ENCODE data around the gene FPR1. TPM values are rescaled to one million over a fixed set of nuclear protein-coding genes. Genes with fewer than 3 reads are reported as not detected.

The FPR1 gene
- total RNA-seq, 3 donors from 2014 or later = 6.0 to 14.9 (median 13.1) TPM

DNA sequence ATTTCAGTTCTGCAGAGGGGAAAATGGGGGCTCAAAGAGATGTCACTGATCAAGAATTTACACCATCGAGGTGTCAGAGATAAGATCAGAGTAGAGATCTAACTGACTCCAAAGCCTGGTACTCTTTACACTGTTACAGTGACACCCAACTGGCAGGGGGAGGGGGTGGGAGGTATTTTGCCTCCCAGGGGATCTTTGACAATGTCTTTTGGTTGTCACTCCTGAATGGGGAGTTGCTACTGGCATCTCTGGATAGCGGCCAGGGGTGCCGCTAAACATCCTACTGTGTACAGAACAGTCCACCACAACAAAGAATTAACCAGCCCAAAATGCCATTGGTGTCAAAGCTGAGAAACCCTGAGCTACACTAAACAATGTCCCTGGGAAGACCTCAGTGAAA is 46.4 kb upstream of the FPR1 start:
- Histone ChIP-seq H3K27ac (peak overlapping the region in 1 of 2 donors; percentile 43), H3K27me3 (no peaks in the 10 kb centered on the region), H3K4me1 (no peaks in the 10 kb centered on the region), H3K9me3 (no peaks in the 10 kb centered on the region), H3K36me3 (no peaks in the 10 kb centered on the region), H3K4me3 (no peak overlapping the region)
- TF ChIP-seq POLR2AphosphoS5 (IDR thresholded peaks at IDR 0.05) (no peak), POLR2A (IDR thresholded peaks at IDR 0.05) (no peak)
- TF ChIP-seq, protein P1, sequence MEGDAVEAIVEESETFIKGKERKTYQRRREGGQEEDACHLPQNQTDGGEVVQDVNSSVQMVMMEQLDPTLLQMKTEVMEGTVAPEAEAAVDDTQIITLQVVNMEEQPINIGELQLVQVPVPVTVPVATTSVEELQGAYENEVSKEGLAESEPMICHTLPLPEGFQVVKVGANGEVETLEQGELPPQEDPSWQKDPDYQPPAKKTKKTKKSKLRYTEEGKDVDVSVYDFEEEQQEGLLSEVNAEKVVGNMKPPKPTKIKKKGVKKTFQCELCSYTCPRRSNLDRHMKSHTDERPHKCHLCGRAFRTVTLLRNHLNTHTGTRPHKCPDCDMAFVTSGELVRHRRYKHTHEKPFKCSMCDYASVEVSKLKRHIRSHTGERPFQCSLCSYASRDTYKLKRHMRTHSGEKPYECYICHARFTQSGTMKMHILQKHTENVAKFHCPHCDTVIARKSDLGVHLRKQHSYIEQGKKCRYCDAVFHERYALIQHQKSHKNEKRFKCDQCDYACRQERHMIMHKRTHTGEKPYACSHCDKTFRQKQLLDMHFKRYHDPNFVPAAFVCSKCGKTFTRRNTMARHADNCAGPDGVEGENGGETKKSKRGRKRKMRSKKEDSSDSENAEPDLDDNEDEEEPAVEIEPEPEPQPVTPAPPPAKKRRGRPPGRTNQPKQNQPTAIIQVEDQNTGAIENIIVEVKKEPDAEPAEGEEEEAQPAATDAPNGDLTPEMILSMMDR (IDR thresholded peaks at IDR 0.05) = no peak
- intact Hi-C loops (cut with DNase I; ENCODE audit: low total_unique reads) = no loop called here
- DNase-seq (ENCODE audit: low spot score in 2 of 2) = no peak

DNA sequence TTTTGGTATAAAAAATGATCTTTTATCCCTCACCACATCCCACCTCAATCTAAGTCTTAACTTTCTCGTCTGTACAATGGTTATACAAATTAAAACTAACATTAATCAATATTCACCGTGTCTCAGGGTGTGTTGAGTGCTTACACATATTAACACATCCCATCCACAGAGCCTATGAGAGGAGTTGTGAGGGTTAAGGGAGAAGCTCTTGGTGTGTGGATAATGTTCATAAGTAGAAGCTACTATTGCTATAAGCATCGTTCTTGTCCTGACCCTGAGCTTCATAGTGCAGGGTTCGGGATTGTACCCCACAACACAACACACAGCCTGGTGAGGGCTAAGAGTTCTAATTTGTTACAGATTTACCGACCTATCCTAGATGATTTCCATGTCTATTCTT is 45.8 kb upstream of the FPR1 start:
- no peak for TF ChIP-seq POLR2A (IDR thresholded peaks at IDR 0.05)
- no peak for TF ChIP-seq POLR2AphosphoS5 (IDR thresholded peaks at IDR 0.05)
- TF ChIP-seq, protein P1 (IDR thresholded peaks at IDR 0.05) = no peak
- Histone ChIP-seq H3K9me3 (no peaks in the 10 kb centered on the region), H3K27me3 (no peaks in the 10 kb centered on the region), H3K36me3 (no peaks in the 10 kb centered on the region), H3K4me3 (peak overlapping the region in 1 of 3 donors; percentile 29), H3K27ac (peak overlapping the region in 1 of 2 donors; percentile 19), H3K4me1 (no peaks in the 10 kb centered on the region)
- intact Hi-C loops (cut with DNase I; ENCODE audit: low total_unique reads) = no loop called here
- DNase-seq (ENCODE audit: low spot score in 2 of 2) = no peak

DNA sequence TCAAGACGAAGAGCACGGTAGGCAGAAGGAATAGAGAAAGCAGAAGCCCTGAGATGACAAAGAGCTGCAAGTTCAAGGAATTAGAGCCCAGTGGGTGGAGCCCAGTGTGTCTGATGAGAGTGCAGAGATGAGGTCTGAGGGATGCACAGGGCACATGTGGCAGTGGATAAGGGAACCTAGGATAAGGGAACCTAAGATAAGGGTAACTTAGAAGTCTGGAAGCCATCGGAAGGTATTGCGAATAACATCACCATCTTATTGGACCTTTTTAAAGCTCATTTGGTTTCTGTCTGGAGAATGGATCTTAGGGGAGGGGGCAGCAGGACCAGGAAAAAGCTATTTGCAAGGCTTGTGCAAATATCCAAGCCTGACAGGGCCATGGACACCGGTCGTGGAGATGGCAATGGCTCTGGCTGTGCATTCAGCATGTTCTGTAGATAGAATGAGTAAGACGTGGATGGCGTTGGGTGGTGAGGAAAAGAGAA is 44.6 kb upstream of the FPR1 start:
- no peaks in the 10 kb centered on the region for H3K4me1 ChIP-seq
- H3K9me3 ChIP-seq = no peaks in the 10 kb centered on the region
- H3K27me3 ChIP-seq = no peaks in the 10 kb centered on the region
- TF ChIP-seq, protein P1 (IDR thresholded peaks at IDR 0.05) = no peak
- TF ChIP-seq POLR2AphosphoS5 (IDR thresholded peaks at IDR 0.05) (no peak), POLR2A (IDR thresholded peaks at IDR 0.05) (no peak)
- H3K4me3 ChIP-seq = peak overlapping the region in 2 of 3 donors; percentile 0 to 29
- DNase-seq (ENCODE audit: low spot score in 2 of 2) = no peak
- intact Hi-C loops (cut with DNase I; ENCODE audit: low total_unique reads) = no loop called here
- H3K36me3 ChIP-seq = no peaks in the 10 kb centered on the region
- no peak overlapping the region for H3K27ac ChIP-seq

DNA sequence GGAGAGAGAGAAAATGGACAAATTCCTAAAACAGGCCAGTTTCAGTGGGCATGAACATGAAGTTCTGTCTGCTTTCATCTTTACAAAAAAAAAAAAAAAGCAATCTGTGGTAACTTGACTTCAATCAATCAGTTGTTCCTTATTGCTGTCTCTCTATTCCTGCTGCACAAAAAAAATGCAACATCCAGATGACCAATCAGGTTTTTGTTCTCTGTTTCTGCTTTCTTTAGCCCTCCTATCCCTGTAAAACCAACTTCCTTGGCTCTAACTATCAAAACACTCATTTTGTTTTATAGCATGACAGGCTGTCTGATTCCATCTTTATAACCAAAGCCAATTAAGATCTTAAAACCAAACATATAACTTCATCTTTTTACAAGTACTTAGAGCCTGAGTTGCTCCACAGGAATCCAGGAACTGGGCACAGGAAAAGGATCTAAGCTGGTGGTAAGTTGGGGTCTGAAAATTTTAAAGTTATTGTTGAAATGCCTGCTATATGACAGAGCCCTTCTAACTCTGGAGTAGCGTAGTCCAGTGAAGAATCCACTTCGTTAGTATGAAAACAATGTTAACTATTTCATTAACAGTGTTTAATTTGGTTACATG is 43.3 kb upstream of the FPR1 start, which contains the start of gene FPR3:
TSS of gene FPR3 (plus strand) at position 273 of the 606 bp plus-strand sequence. CDS start 28,592 bp downstream, outside the sequence.
- DNase-seq (ENCODE audit: low spot score in 2 of 2) = no peak
- intact Hi-C loops (cut with DNase I; ENCODE audit: low total_unique reads) = no loop called here
- no peaks in the 10 kb centered on the region for H3K9me3 ChIP-seq
- H3K4me3 ChIP-seq = peak within 1 kb of the TSS in 1 of 3 donors; percentile 4
- no peaks in the 10 kb centered on the region for H3K4me1 ChIP-seq
- no peaks in the 10 kb centered on the region for H3K36me3 ChIP-seq
- no peaks in the 10 kb centered on the region for H3K27me3 ChIP-seq
- H3K27ac ChIP-seq = no peak within 1 kb of the TSS
- TF ChIP-seq POLR2AphosphoS5 (IDR thresholded peaks at IDR 0.05) = no peak
- TF ChIP-seq, protein P1 (IDR thresholded peaks at IDR 0.05) = no peak
- TF ChIP-seq POLR2A (IDR thresholded peaks at IDR 0.05) = no peak

DNA sequence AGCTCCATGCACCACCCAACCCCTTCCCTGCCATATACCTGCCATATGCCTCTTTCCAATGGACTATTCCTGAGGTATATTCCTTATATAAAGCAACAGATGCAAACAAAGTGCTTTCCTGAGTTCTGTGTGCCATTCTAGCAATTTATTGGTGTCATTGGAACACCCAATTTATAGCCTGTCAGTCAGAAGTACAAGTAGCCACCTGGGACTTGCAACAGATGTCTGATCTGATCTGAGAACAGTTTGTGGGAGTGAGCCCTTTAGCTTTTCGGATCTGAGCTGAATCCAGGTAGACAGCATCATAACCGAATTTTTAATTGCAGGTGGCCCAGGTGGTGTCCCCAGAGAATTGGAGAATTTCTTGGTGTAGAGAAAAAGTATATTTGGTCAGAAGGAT is 42.3 kb upstream of the FPR1 start:
- Histone ChIP-seq H3K9me3 (no peaks in the 10 kb centered on the region), H3K4me1 (no peaks in the 10 kb centered on the region), H3K27ac (no peak overlapping the region), H3K27me3 (no peaks in the 10 kb centered on the region), H3K36me3 (no peaks in the 10 kb centered on the region), H3K4me3 (no peak overlapping the region)
- intact Hi-C loops (cut with DNase I; ENCODE audit: low total_unique reads) = no loop called here
- no peak for DNase-seq (ENCODE audit: low spot score in 2 of 2)
- no peak for TF ChIP-seq POLR2A (IDR thresholded peaks at IDR 0.05)
- TF ChIP-seq POLR2AphosphoS5 (IDR thresholded peaks at IDR 0.05) = no peak
- TF ChIP-seq, protein P1 (IDR thresholded peaks at IDR 0.05) = no peak

Data from breast epithelium (tissue), 4 donors.